Measurements from ENCODE around the gene PSMD10.

PSMD10 gene

GRCh38 chrX:108070891-108071290, 20.5 kb downstream of the PSMD10 start:
- Histone ChIP-seq H4K8ac (ENCODE audit: low read depth, low read length) (no peak overlapping the region), H4K5ac (ENCODE audit: low read length) (no peak overlapping the region), H3K27me3 (ENCODE audit: insufficient read depth, low read length, poor library complexity) (no peaks in the 10 kb centered on the region), H2BK5ac (ENCODE audit: low read length) (no peak overlapping the region), H3K9ac (ENCODE audit: low read length) (no peak overlapping the region), H3K27ac (ENCODE audit: low read depth, low read length) (no peak overlapping the region), H3K56ac (ENCODE audit: low read length) (no peak overlapping the region), H2BK15ac (replicated peaks; ENCODE audit: low read depth) (no peak overlapping the region), H3K79me2 (ENCODE audit: control insufficient read depth, insufficient read depth, low read length) (no peaks in the 10 kb centered on the region), H3K36me3 (ENCODE audit: control insufficient read depth, insufficient read depth, low read length) (no peaks in the 10 kb centered on the region), H3K4me2 (ENCODE audit: low read length) (no peak overlapping the region), H3K79me1 (ENCODE audit: low read length) (no peaks in the 10 kb centered on the region), H3K18ac (ENCODE audit: low read length) (no peak overlapping the region), H2BK120ac (ENCODE audit: low read depth, low read length) (no peak overlapping the region), H3K4me3 (ENCODE audit: low read length) (no peak overlapping the region), H2AK5ac (ENCODE audit: low read length) (no peak overlapping the region), H3K4me1 (ENCODE audit: control insufficient read depth, low read depth, low read length) (no peaks in the 10 kb centered on the region), H3K4ac (ENCODE audit: low read depth, low read length) (no peak overlapping the region), H3K23ac (ENCODE audit: low read length) (no peak overlapping the region)
- no peak for DNase-seq
- WGBS (ENCODE audit: extremely low coverage, insufficient coverage, low lambda C conversion rate) = no CpG with 5 or more reads among the region's 4 CpGs

GRCh38 chrX:108068121-108068520, 23.2 kb downstream of the PSMD10 start:
- no peak for DNase-seq
- no CpG with 5 or more reads among the region's 1 CpG for WGBS (ENCODE audit: extremely low coverage, insufficient coverage, low lambda C conversion rate)

GRCh38 chrX:108064613-108065012, 26.7 kb downstream of the PSMD10 start:
- no peak overlapping the region for H3K18ac ChIP-seq (ENCODE audit: low read length)
- no peaks in the 10 kb centered on the region for H3K36me3 ChIP-seq (ENCODE audit: control insufficient read depth, insufficient read depth, low read length)
- no peak overlapping the region for H3K56ac ChIP-seq (ENCODE audit: low read length)
- no peak overlapping the region for H2BK5ac ChIP-seq (ENCODE audit: low read length)
- no CpG with 5 or more reads among the region's 2 CpGs for WGBS (ENCODE audit: extremely low coverage, insufficient coverage, low lambda C conversion rate)
- no peaks in the 10 kb centered on the region for H3K27me3 ChIP-seq (ENCODE audit: insufficient read depth, low read length, poor library complexity)
- no peak overlapping the region for H4K5ac ChIP-seq (ENCODE audit: low read length)
- no peak overlapping the region for H3K4ac ChIP-seq (ENCODE audit: low read depth, low read length)
- no peak for DNase-seq
- no peak overlapping the region for H3K23ac ChIP-seq (ENCODE audit: low read length)
- no peak overlapping the region for H3K9ac ChIP-seq (ENCODE audit: low read length)
- no peak overlapping the region for H4K8ac ChIP-seq (ENCODE audit: low read depth, low read length)
- H3K79me2 ChIP-seq (ENCODE audit: control insufficient read depth, insufficient read depth, low read length) = no peaks in the 10 kb centered on the region
- H3K4me1 ChIP-seq (ENCODE audit: control insufficient read depth, low read depth, low read length) = no peaks in the 10 kb centered on the region
- H3K4me2 ChIP-seq (ENCODE audit: low read length) = no peak overlapping the region
- no peak overlapping the region for H2AK5ac ChIP-seq (ENCODE audit: low read length)
- no peak overlapping the region for H3K4me3 ChIP-seq (ENCODE audit: low read length)
- H2BK15ac ChIP-seq (replicated peaks; ENCODE audit: low read depth) = no peak overlapping the region
- no peak overlapping the region for H3K27ac ChIP-seq (ENCODE audit: low read depth, low read length)
- H2BK120ac ChIP-seq (ENCODE audit: low read depth, low read length) = no peak overlapping the region
- H3K79me1 ChIP-seq (ENCODE audit: low read length) = no peaks in the 10 kb centered on the region

More at GRCh38 chrX:108068121-108068520, 23.2 kb downstream of the PSMD10 start:
- H3K27me3 ChIP-seq (ENCODE audit: insufficient read depth, low read length, poor library complexity) = no peaks in the 10 kb centered on the region
- no peaks in the 10 kb centered on the region for H3K79me1 ChIP-seq (ENCODE audit: low read length)
- no peaks in the 10 kb centered on the region for H3K79me2 ChIP-seq (ENCODE audit: control insufficient read depth, insufficient read depth, low read length)
- no peak overlapping the region for H3K9ac ChIP-seq (ENCODE audit: low read length)
- no peak overlapping the region for H3K4me2 ChIP-seq (ENCODE audit: low read length)
- no peak overlapping the region for H2BK120ac ChIP-seq (ENCODE audit: low read depth, low read length)
- H4K8ac ChIP-seq (ENCODE audit: low read depth, low read length) = no peak overlapping the region
- no peak overlapping the region for H3K27ac ChIP-seq (ENCODE audit: low read depth, low read length)
- H3K56ac ChIP-seq (ENCODE audit: low read length) = no peak overlapping the region
- no peak overlapping the region for H4K5ac ChIP-seq (ENCODE audit: low read length)
- H3K18ac ChIP-seq (ENCODE audit: low read length) = no peak overlapping the region
- no peak overlapping the region for H2BK5ac ChIP-seq (ENCODE audit: low read length)
- H3K4me1 ChIP-seq (ENCODE audit: control insufficient read depth, low read depth, low read length) = no peaks in the 10 kb centered on the region
- H2BK15ac ChIP-seq (replicated peaks; ENCODE audit: low read depth) = no peak overlapping the region
- no peak overlapping the region for H3K4me3 ChIP-seq (ENCODE audit: low read length)
- H3K23ac ChIP-seq (ENCODE audit: low read length) = no peak overlapping the region
- no peak overlapping the region for H2AK5ac ChIP-seq (ENCODE audit: low read length)
- H3K36me3 ChIP-seq (ENCODE audit: control insufficient read depth, insufficient read depth, low read length) = no peaks in the 10 kb centered on the region
- no peak overlapping the region for H3K4ac ChIP-seq (ENCODE audit: low read depth, low read length)

DNA sequence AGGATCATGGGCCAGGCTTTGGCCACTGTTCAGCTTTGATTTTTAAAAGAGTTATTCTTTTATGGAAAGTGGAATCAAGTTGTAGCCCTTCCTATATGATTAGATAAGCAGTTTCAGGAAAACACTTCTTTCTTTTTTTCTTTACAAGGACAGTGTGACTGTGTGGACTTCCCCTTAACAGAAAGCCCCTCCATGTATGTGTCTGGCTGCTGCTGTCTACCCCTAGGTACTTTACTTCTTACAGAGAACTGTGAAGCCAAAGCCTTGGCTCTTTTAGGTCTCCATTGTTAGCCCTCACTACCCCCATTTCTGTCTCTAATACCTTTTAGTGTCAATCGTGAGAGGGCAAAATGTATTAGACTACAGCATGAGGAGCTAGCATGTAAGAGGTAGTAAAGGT, 27.3 kb downstream of the PSMD10 start:
- Histone ChIP-seq H3K4ac (ENCODE audit: low read depth, low read length) (no peak overlapping the region), H3K23ac (ENCODE audit: low read length) (no peak overlapping the region), H3K4me2 (ENCODE audit: low read length) (no peak overlapping the region), H2BK15ac (replicated peaks; ENCODE audit: low read depth) (no peak overlapping the region), H3K27ac (ENCODE audit: low read depth, low read length) (no peak overlapping the region), H3K27me3 (ENCODE audit: insufficient read depth, low read length, poor library complexity) (no peaks in the 10 kb centered on the region), H3K4me1 (ENCODE audit: control insufficient read depth, low read depth, low read length) (no peaks in the 10 kb centered on the region), H4K8ac (ENCODE audit: low read depth, low read length) (no peak overlapping the region), H3K56ac (ENCODE audit: low read length) (no peak overlapping the region), H3K4me3 (ENCODE audit: low read length) (no peak overlapping the region), H3K9ac (ENCODE audit: low read length) (no peak overlapping the region), H3K36me3 (ENCODE audit: control insufficient read depth, insufficient read depth, low read length) (no peaks in the 10 kb centered on the region), H2BK5ac (ENCODE audit: low read length) (no peak overlapping the region), H2BK120ac (ENCODE audit: low read depth, low read length) (no peak overlapping the region), H2AK5ac (ENCODE audit: low read length) (no peak overlapping the region), H3K79me1 (ENCODE audit: low read length) (no peaks in the 10 kb centered on the region), H3K79me2 (ENCODE audit: control insufficient read depth, insufficient read depth, low read length) (no peaks in the 10 kb centered on the region), H3K18ac (ENCODE audit: low read length) (no peak overlapping the region), H4K5ac (ENCODE audit: low read length) (no peak overlapping the region)
- WGBS (ENCODE audit: extremely low coverage, insufficient coverage, low lambda C conversion rate) = no CpG with 5 or more reads among the region's 1 CpG
- DNase-seq = no peak

- Histone ChIP-seq H3K4ac (ENCODE audit: low read depth, low read length) (no peak overlapping the region), H3K4me1 (ENCODE audit: control insufficient read depth, low read depth, low read length) (no peaks in the 10 kb centered on the region), H3K36me3 (ENCODE audit: control insufficient read depth, insufficient read depth, low read length) (no peaks in the 10 kb centered on the region), H2BK5ac (ENCODE audit: low read length) (no peak overlapping the region), H2AK5ac (ENCODE audit: low read length) (no peak overlapping the region), H3K9ac (ENCODE audit: low read length) (no peak overlapping the region), H2BK120ac (ENCODE audit: low read depth, low read length) (no peak overlapping the region), H3K79me2 (ENCODE audit: control insufficient read depth, insufficient read depth, low read length) (no peaks in the 10 kb centered on the region), H4K5ac (ENCODE audit: low read length) (no peak overlapping the region), H3K56ac (ENCODE audit: low read length) (no peak overlapping the region), H3K4me3 (ENCODE audit: low read length) (no peak overlapping the region), H2BK15ac (replicated peaks; ENCODE audit: low read depth) (no peak overlapping the region), H3K4me2 (ENCODE audit: low read length) (no peak overlapping the region), H4K8ac (ENCODE audit: low read depth, low read length) (no peak overlapping the region), H3K23ac (ENCODE audit: low read length) (no peak overlapping the region), H3K27me3 (ENCODE audit: insufficient read depth, low read length, poor library complexity) (no peaks in the 10 kb centered on the region), H3K18ac (ENCODE audit: low read length) (no peak overlapping the region), H3K27ac (ENCODE audit: low read depth, low read length) (no peak overlapping the region), H3K79me1 (ENCODE audit: low read length) (no peaks in the 10 kb centered on the region)
- WGBS (ENCODE audit: extremely low coverage, insufficient coverage, low lambda C conversion rate) = no CpG with 5 or more reads among the region's 1 CpG
- DNase-seq = no peak
Observed at GRCh38 chrX:108059801-108060200, 31.5 kb downstream of the PSMD10 start.

DNA sequence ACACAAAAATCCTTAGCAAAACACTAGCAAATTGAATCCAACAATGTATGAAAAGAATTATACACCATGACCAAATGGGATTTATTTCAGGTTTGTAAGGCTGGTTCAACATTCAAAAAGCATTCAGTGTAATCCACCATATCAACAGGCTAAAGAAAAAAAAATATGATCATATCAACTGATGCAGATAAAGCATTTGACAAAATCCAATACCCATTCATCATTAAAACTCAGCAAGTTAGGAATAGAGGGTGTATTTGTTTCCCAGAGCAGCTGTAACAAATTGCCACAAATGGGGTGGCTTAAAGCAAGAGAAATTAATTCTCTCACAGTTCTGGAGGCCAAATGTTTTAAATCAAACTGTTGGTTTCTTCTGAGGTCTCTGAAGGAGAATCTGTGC, 35.8 kb downstream of the PSMD10 start:
- H3K36me3 ChIP-seq (ENCODE audit: control insufficient read depth, insufficient read depth, low read length) = no peaks in the 10 kb centered on the region
- no peak overlapping the region for H3K27ac ChIP-seq (ENCODE audit: low read depth, low read length)
- no peak overlapping the region for H3K4me2 ChIP-seq (ENCODE audit: low read length)
- H2BK5ac ChIP-seq (ENCODE audit: low read length) = no peak overlapping the region
- no peak overlapping the region for H3K9ac ChIP-seq (ENCODE audit: low read length)
- no peak overlapping the region for H2BK15ac ChIP-seq (replicated peaks; ENCODE audit: low read depth)
- no peak overlapping the region for H2AK5ac ChIP-seq (ENCODE audit: low read length)
- no peak overlapping the region for H4K8ac ChIP-seq (ENCODE audit: low read depth, low read length)
- no peaks in the 10 kb centered on the region for H3K79me1 ChIP-seq (ENCODE audit: low read length)
- H3K23ac ChIP-seq (ENCODE audit: low read length) = no peak overlapping the region
- H2BK120ac ChIP-seq (ENCODE audit: low read depth, low read length) = no peak overlapping the region
- H3K4me3 ChIP-seq (ENCODE audit: low read length) = no peak overlapping the region
- no peak overlapping the region for H4K5ac ChIP-seq (ENCODE audit: low read length)
- H3K18ac ChIP-seq (ENCODE audit: low read length) = no peak overlapping the region
- H3K56ac ChIP-seq (ENCODE audit: low read length) = no peak overlapping the region
- no peaks in the 10 kb centered on the region for H3K79me2 ChIP-seq (ENCODE audit: control insufficient read depth, insufficient read depth, low read length)
- H3K27me3 ChIP-seq (ENCODE audit: insufficient read depth, low read length, poor library complexity) = no peaks in the 10 kb centered on the region
- no peaks in the 10 kb centered on the region for H3K4me1 ChIP-seq (ENCODE audit: control insufficient read depth, low read depth, low read length)
- DNase-seq = no peak
- H3K4ac ChIP-seq (ENCODE audit: low read depth, low read length) = no peak overlapping the region

Measured in mesendoderm (in vitro differentiated cells).